Body of pancreas (tissue), 4 donors: ENCODE measurements around the gene HOXA9. TPM values are rescaled to one million over a fixed set of nuclear protein-coding genes. Genes with fewer than 3 reads are reported as not detected.

ENCODE experiments used
- ATAC-seq: fragments of 150-250 bp; one replicate; pipeline ENCODE4 v1.9.1; 2016
- DNase-seq, 4 donors: peaks; one replicate each; pipeline ENCODE4 v3.0.0-alpha.2; 2019
- H3K27ac ChIP-seq, 4 donors: fragments of 200-600 bp; sonication (generic); 1 replicate in 3 of 4; 2 replicates in 1 of 4; pipeline versions ENCODE4 v1.5.1 to v1.6.1; 2016 to 2019; ENCODE audit warnings: mild to moderate bottlenecking in 1 of 4, mixed read lengths in 1 of 4, moderate library complexity in 1 of 4
- H3K27me3 ChIP-seq, 2 donors: fragments of 200-600 bp; sonication (generic); one replicate each; pipeline ENCODE4 v1.6.0; 2016; ENCODE audit warnings: mild to moderate bottlenecking in 1 of 2
- H3K36me3 ChIP-seq, 2 donors: fragments of 200-600 bp; sonication (generic); replicated peaks in 1 of 2; 2 replicates each; pipeline ENCODE4 v1.5.1; 2016; ENCODE audit warnings: low read depth in 2 of 2; ENCODE audit not compliant: insufficient read depth in 1 of 2
- H3K4me1 ChIP-seq: fragments of 200-600 bp; sonication (generic); one replicate; pipeline ENCODE4 v1.6.0; 2016
- H3K4me3 ChIP-seq, 2 donors: fragments of 200-600 bp; sonication (generic); 1 replicate in 1 of 2; 2 replicates in 1 of 2; pipeline ENCODE4 v1.5.1; 2016 to 2019
- H3K9me3 ChIP-seq, 3 donors: fragments of 200-600 bp; sonication (generic); 1 replicate in 2 of 3; 2 replicates in 1 of 3; pipeline ENCODE4 v1.5.1; 2016
- POLR2A ChIP-seq, 3 donors: fragments of 450-650 bp; IDR thresholded peaks; one replicate each; pipeline ENCODE4 v1.6.1; 2016; ENCODE audit warnings: antibody characterized with exemption in 3 of 3, mild to moderate bottlenecking in 2 of 3
- WGBS, 2 donors: methylation state at CpG; one replicate each; pipeline ENCODE4 v1.1.5; 2017; 5-methylcytosine and 5-hydroxymethylcytosine counted together
- intact Hi-C: fragments of 100-400 bp; cut with DNase I; formaldehyde crosslinking; loops from one replicate; pipeline ENCODE4 v1.15.1; 2023
- total RNA-seq, 2 donors: library from RNA; depleted of rRNA; stranded (reverse); fragments of >200 nt; gene quantifications; one replicate each; pipeline ENCODE4 v1.1.0, GENCODE V29; 2016
- TF ChIP-seq, protein P1 (sequence below), 7 experiments: fragments of 450-650 bp in 4 of 7; fragments of 200-600 bp in 3 of 7; sonication (generic) in 3 of 7; IDR thresholded peaks; one replicate each; pipeline ENCODE4 v1.5.1; 2016 to 2019; ENCODE audit warnings: antibody characterized with exemption in 7 of 7

The HOXA9 gene
- total RNA-seq, 2 donors from 2014 or later: not detected

DNA sequence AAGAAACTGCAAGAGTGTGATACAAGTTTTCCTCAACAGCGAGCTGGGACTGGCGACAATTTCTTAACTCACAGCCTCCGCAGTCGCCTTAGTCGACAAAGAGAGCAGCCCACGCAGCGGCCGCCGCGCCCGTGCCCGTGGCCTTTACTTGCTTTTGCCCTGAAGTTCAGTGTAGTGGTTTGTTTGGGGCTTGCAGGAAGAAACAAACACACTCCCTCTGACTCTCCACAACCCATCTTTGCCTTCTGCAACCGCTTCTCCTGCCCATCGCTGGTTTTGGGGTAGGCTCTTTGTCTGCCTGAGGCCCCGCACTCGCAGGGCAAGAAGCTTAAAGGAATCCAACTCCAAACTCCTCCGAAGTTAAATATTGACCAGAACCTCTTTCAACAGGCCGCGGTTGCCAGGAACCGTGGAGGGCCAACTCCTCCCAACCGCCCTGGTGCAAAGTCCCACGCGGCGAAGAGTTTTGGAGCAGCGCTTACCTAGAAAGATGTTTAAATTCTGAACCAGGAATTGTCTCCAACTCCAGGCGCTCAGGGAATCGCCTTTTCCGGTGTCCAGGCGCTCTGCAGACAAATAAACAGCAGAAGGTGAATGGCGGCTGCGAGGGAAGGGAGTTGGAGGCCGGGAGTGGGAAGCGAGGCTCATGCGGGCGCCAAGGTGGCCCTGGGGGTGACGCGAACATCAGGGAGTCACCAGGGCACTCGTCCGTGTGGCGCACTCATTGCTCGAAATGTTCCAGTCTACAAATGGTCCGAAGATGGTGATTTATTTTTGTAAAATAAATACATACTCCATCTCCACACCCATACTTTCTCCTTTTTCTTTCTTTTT, 43.0 kb downstream of the HOXA9 start:
- intact Hi-C loops: no loop called here
- H3K27me3 ChIP-seq: peaks cover 0 to 51% of the 10 kb centered on the region in 2 donors

DNA sequence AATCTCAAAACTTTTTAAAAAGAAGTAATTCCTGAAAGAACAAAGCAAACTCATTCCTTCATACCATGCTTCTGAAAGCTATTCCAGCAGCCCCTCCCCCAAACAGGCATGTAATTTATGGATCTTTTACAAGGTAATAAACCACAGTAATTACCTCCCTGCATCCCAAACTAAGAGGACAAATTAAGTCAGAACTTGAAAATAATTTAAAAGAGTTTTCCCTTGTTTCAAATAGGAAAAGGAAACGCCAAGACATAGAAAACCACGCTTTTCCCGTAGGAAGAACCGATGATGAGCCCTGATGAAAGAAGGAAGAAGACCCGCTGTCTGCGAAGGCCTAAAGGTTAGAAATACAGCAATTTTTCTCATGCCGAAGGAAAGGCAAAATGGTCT, 43.7 kb downstream of the HOXA9 start:
- DNase-seq (no peak), ATAC-seq (no peak)
- no peak for TF ChIP-seq POLR2A (IDR thresholded peaks at IDR 0.05)
- TF ChIP-seq, protein P1, sequence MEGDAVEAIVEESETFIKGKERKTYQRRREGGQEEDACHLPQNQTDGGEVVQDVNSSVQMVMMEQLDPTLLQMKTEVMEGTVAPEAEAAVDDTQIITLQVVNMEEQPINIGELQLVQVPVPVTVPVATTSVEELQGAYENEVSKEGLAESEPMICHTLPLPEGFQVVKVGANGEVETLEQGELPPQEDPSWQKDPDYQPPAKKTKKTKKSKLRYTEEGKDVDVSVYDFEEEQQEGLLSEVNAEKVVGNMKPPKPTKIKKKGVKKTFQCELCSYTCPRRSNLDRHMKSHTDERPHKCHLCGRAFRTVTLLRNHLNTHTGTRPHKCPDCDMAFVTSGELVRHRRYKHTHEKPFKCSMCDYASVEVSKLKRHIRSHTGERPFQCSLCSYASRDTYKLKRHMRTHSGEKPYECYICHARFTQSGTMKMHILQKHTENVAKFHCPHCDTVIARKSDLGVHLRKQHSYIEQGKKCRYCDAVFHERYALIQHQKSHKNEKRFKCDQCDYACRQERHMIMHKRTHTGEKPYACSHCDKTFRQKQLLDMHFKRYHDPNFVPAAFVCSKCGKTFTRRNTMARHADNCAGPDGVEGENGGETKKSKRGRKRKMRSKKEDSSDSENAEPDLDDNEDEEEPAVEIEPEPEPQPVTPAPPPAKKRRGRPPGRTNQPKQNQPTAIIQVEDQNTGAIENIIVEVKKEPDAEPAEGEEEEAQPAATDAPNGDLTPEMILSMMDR (IDR thresholded peaks at IDR 0.05): no peak
- intact Hi-C loops: no loop called here
- Histone ChIP-seq H3K9me3 (no peaks in the 10 kb centered on the region), H3K27ac (peak overlapping the region in 1 of 4 donors; percentile 31), H3K4me3 (no peak overlapping the region), H3K4me1 (peaks cover 7% of the 10 kb centered on the region), H3K27me3 (peaks cover 0 to 51% of the 10 kb centered on the region in 2 donors), H3K36me3 (no peaks in the 10 kb centered on the region)
- 39 to 45% methylated on average over 7 of the region's 7 CpGs for WGBS, 2 donors

More for the DNA sequence above, 43.0 kb downstream of the HOXA9 start:
- peak overlapping the region in 1 of 4 donors; percentile 31 for H3K27ac ChIP-seq
- H3K4me3 ChIP-seq: no peak overlapping the region
- H3K36me3 ChIP-seq: no peaks in the 10 kb centered on the region
- peaks cover 7% of the 10 kb centered on the region for H3K4me1 ChIP-seq
- WGBS, 2 donors: 18 to 22% methylated on average over 37 to 42 of the region's 42 CpGs
- DNase-seq (no peak), ATAC-seq (no peak)
- H3K9me3 ChIP-seq: no peaks in the 10 kb centered on the region
- no peak for TF ChIP-seq POLR2A (IDR thresholded peaks at IDR 0.05)
- TF ChIP-seq, protein P1 (IDR thresholded peaks at IDR 0.05): no peak

DNA sequence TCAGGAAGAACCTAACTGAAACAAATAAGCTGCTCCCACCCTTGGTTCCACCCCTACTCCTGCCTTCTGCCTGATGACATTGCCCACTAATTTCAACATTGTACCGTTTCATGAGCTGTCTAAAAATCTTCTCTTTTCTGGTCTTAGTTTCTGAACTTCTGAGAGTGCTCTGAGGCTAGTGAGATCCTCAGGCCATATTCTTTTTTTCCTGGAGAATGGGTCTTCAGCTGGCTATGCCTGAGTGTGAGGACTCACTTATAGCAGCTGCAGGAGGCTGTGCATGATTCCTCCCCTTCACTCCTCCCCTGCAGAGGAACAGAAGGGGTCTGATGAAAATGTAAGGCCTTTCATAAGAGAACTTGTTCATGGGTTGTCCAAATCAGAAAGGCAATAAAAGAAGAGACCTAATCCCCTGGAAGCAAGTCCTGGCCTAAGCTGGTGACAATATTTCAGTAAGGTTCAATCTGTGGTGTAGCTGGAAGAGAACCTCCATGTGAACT, 45.9 kb downstream of the HOXA9 start:
- Histone ChIP-seq H3K27ac (no peak overlapping the region), H3K4me3 (no peak overlapping the region), H3K4me1 (peaks cover 15% of the 10 kb centered on the region), H3K36me3 (no peaks in the 10 kb centered on the region), H3K27me3 (peaks cover 5 to 50% of the 10 kb centered on the region in 2 donors), H3K9me3 (no peaks in the 10 kb centered on the region)
- 29 to 48% methylated on average over 1 of the region's 1 CpG for WGBS, 2 donors
- no peak for DNase-seq
- ATAC-seq: no peak
- intact Hi-C loops: no loop called here
- TF ChIP-seq, protein P1 (IDR thresholded peaks at IDR 0.05): no peak
- no peak for TF ChIP-seq POLR2A (IDR thresholded peaks at IDR 0.05)

DNA sequence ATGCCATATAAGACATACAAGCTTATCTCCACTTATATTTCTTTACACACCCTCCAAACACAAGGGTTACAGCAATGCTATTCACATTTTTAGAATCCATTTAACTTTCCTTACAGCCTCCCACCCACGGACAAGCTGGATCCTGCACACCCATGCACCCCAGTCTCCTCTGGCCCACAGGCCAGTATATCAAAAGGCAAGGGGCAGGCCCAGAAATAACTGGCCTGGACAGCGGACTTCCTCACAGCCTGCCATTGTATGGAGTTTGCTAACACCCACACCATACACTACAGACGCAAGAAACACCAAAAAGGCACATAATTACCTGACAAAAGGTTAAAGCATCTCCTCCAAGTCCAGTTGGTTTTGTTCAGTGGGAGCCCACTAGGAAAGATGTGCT, 46.8 kb downstream of the HOXA9 start:
- Histone ChIP-seq H3K9me3 (no peaks in the 10 kb centered on the region), H3K36me3 (no peaks in the 10 kb centered on the region), H3K27ac (peak overlapping the region in 2 of 4 donors; percentile 7 to 42), H3K27me3 (peaks cover 5 to 45% of the 10 kb centered on the region in 2 donors), H3K4me3 (no peak overlapping the region), H3K4me1 (peaks cover 15% of the 10 kb centered on the region)
- TF ChIP-seq, protein P1 (IDR thresholded peaks at IDR 0.05): no peak
- no peak for TF ChIP-seq POLR2A (IDR thresholded peaks at IDR 0.05)
- no peak for DNase-seq
- 33 to 42% methylated on average over 3 of the region's 3 CpGs for WGBS, 2 donors
- intact Hi-C loops: no loop called here
- ATAC-seq: no peak
